ENCODE measurements around the gene B4GALNT2. TPM values are rescaled to one million over a fixed set of nuclear protein-coding genes. Genes with fewer than 3 reads are reported as not detected.

B4GALNT2 gene
- total RNA-seq, 1 donor from 2014 or later = not detected

DNA sequence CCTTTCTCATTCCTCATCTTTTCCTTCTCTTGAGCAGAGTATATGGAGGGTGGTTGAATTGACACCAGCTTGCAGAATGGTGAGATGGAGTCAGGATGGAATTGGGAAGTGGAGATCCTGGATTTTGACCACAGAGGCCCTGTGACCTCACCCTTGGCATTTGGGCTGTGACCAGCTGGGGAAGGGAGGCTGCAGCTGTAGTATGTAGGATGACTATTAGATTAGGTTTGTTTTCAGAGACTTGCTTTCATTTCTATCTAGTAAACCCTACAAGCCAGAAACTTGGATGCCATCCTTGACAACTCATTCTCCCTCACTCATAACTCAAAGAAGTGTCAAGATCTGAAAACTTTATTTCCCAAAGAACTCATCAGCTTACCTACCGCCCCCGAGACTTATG lies 71.9 kb downstream of the B4GALNT2 start:
- Mint-ChIP-seq H3K27ac (ENCODE audit: unreplicated experiment) (no peak overlapping the region), H3K9me3 (no peaks in the 10 kb centered on the region), H3K27me3 (ENCODE audit: low read depth) (peaks cover 47% of the 10 kb centered on the region), H3K4me1 (no peaks in the 10 kb centered on the region), H3K4me3 (no peak overlapping the region), H3K36me3 (ENCODE audit: low read depth) (no peaks in the 10 kb centered on the region)
- TF ChIP-seq, protein P1, sequence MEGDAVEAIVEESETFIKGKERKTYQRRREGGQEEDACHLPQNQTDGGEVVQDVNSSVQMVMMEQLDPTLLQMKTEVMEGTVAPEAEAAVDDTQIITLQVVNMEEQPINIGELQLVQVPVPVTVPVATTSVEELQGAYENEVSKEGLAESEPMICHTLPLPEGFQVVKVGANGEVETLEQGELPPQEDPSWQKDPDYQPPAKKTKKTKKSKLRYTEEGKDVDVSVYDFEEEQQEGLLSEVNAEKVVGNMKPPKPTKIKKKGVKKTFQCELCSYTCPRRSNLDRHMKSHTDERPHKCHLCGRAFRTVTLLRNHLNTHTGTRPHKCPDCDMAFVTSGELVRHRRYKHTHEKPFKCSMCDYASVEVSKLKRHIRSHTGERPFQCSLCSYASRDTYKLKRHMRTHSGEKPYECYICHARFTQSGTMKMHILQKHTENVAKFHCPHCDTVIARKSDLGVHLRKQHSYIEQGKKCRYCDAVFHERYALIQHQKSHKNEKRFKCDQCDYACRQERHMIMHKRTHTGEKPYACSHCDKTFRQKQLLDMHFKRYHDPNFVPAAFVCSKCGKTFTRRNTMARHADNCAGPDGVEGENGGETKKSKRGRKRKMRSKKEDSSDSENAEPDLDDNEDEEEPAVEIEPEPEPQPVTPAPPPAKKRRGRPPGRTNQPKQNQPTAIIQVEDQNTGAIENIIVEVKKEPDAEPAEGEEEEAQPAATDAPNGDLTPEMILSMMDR (conservative IDR thresholded peaks at IDR 0.05) = no peak
- no peak for DNase-seq (ENCODE audit: low read depth, low spot score)

DNA sequence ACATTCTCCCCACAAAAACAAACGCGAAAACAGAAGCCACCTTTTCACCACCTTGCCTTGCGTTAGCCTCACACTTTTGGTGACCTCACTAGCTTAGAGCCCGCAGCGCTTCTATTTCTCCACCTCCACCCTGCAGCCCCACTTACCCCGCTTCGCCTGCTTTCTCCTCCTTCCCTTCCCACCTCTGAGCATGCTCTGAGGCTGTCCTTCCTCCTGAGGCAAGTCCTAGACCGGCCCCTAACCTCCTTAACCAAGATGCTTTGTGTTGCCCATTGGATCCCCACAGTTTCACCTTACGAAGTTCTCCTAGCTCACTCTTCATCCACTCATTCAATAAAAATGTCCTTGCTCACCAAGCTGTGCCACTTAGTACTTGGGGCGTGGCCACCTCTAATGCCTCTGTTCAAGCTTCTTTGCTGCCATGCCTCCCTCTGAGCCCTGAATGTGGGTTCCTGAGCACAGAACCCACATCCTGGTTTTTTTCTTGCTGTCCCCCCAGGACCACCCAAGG lies 76.5 kb downstream of the B4GALNT2 start:
- no peak overlapping the region for H3K4me3 Mint-ChIP-seq
- H3K9me3 Mint-ChIP-seq = no peaks in the 10 kb centered on the region
- no peaks in the 10 kb centered on the region for H3K36me3 Mint-ChIP-seq (ENCODE audit: low read depth)
- H3K27me3 Mint-ChIP-seq (ENCODE audit: low read depth) = peaks cover 38% of the 10 kb centered on the region
- TF ChIP-seq, protein P1 (conservative IDR thresholded peaks at IDR 0.05) = no peak
- peaks cover 9% of the 10 kb centered on the region for H3K4me1 Mint-ChIP-seq
- H3K27ac Mint-ChIP-seq (ENCODE audit: unreplicated experiment) = no peak overlapping the region
- no peak for DNase-seq (ENCODE audit: low read depth, low spot score)

DNA sequence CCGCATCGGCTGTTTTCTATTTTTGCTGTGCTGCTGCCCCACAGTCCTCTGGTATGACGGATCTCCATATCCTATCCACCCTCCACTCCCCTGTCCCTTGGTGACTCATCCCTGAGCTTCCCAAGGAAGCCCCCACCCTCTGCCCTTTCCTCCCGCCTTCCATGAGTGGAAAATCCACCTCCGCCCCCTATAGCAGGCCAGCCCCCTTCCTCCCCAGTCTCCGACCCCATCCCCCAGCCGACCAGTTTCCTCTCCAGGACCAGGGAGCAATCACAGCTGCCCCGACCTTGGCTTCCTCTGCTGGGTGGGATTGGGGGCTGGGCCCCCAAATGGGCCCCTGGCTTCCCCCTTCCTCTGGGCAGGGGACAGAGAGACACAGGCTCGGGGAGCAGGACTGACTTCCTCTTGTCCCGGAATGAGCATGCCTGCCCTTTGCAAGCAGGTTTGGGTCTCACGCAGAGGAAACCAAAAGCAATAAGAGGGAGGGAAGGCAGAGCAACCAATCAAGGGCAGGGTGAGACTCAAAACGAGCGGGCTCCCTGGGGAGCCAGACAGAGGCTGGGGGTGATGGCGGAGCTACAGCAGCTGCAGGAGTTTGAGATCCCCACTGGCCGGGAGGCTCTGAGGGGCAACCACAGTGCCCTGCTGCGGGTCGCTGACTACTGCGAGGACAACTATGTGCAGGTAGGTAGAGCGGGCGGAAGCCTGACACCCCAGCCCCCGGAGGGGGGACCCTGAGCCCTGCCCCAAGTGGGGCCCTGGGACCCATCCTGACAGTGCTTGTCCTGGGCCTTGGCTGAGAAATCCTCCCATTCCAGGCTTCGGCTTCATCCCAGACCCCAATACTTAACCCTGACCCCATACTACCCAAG lies 77.8 kb downstream of the B4GALNT2 start, which contains the start of the genes ABI3 and GNGT2:
Gene ABI3 (plus strand): TSS at position 550 of the 872 bp plus-strand sequence. CDS start 18 bp downstream, at position 568.
Gene GNGT2 (minus strand): TSS at position 417 of the 872 bp plus-strand sequence. CDS start 3,152 bp downstream, outside the sequence.
- Mint-ChIP-seq H3K27me3 (ENCODE audit: low read depth) (peaks cover 32% of the 10 kb centered on the region), H3K9me3 (no peaks in the 10 kb centered on the region), H3K4me1 (peaks cover 9% of the 10 kb centered on the region), H3K4me3 (no peak within 1 kb of the TSS), H3K27ac (ENCODE audit: unreplicated experiment) (no peak within 1 kb of the TSS), H3K36me3 (ENCODE audit: low read depth) (no peaks in the 10 kb centered on the region)
- TF ChIP-seq, protein P1 (conservative IDR thresholded peaks at IDR 0.05) = no peak
- DNase-seq (ENCODE audit: low read depth, low spot score) = no peak

DNA sequence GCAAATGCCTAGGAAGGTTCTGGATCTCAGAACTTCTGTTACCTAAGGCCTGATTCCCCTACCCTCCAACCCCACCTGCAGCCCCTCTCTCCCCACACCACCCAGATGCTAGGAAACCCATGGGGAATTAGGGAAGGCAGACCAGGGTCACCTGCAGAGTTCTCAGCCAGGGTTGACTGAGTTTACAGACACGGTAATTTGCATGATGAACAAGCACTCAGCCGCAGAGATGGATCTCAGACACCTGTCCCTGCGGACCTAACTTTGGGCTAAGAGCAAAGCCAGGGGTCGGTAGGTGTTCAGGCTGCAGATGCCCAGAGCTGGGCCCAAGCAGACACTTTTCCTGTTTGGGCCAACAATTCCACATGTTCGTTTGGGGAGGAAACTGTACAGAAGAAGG lies 80.8 kb downstream of the B4GALNT2 start:
- Mint-ChIP-seq H3K4me3 (no peak overlapping the region), H3K36me3 (ENCODE audit: low read depth) (no peaks in the 10 kb centered on the region), H3K9me3 (no peaks in the 10 kb centered on the region), H3K4me1 (peaks cover 9% of the 10 kb centered on the region), H3K27ac (ENCODE audit: unreplicated experiment) (no peak overlapping the region), H3K27me3 (ENCODE audit: low read depth) (peaks cover 30% of the 10 kb centered on the region)
- DNase-seq (ENCODE audit: low read depth, low spot score) = no peak
- TF ChIP-seq, protein P1 (conservative IDR thresholded peaks at IDR 0.05) = no peak

DNA sequence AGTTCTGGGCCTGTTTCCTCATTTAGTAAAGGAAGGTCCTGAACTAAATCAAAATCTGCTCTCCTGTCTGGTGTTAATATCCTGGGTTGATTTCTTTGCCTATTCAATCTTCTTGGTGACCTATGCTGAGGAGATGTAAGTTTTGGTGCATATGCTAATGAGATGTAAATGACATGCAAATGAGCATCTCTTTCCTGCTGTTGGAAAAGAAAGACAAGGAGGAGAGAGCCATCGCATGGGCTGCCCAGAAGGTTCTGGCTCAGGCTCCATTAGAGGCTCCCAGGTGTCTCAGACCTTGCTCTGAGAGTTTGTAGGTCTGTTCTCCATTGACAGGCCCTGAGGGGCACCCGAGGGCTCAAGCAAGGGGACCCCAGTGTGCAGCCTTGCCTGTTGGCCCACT lies 81.3 kb downstream of the B4GALNT2 start:
- TF ChIP-seq, protein P1 (conservative IDR thresholded peaks at IDR 0.05) = no peak
- DNase-seq (ENCODE audit: low read depth, low spot score) = no peak
- H3K36me3 Mint-ChIP-seq (ENCODE audit: low read depth) = no peaks in the 10 kb centered on the region
- H3K9me3 Mint-ChIP-seq = no peaks in the 10 kb centered on the region
- peaks cover 28% of the 10 kb centered on the region for H3K27me3 Mint-ChIP-seq (ENCODE audit: low read depth)
- no peak overlapping the region for H3K27ac Mint-ChIP-seq (ENCODE audit: unreplicated experiment)
- H3K4me3 Mint-ChIP-seq = no peak overlapping the region
- H3K4me1 Mint-ChIP-seq = peaks cover 9% of the 10 kb centered on the region
